ENCODE results near the gene TSPAN32.

DNA sequence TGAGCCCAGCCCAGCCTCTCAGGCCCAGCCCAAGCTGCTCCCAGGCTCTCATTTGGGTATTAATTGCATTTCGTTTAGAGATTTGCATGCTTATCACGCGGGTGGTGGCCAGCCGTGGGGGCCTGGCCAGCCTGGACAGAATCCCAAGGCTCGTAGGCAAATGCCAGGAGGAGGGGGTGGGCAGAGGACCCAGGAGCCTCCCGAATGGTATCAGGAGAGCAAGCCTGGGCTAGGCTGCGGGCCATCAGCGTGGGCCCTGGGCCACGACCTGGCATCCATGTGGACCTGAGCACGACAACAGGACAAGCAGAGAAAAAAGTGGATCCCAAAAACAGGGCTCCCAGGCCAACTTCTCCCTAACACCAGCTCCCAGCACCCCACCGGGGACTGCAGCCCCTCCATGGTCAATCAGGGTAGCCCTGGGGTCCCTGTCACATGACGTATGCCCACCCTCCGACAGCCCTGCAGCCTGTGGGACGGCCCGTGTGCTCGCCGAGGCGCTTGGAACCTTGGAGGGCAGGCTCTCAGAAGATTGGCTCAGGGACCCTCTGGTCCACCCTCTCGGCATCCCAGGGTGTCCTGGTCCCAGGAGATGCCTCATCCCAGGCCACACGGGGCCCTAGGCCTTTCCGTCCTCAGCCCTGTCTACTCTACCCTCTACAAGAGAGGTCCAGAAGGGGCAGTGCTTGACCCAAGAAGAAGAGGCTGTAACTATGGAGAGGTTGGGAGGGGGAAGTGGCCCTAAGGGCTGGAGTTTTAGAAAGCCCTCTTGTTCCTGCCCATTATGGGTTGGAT lies 40.2 kb upstream of the TSPAN32 start:
- TF ChIP-seq, protein P1, sequence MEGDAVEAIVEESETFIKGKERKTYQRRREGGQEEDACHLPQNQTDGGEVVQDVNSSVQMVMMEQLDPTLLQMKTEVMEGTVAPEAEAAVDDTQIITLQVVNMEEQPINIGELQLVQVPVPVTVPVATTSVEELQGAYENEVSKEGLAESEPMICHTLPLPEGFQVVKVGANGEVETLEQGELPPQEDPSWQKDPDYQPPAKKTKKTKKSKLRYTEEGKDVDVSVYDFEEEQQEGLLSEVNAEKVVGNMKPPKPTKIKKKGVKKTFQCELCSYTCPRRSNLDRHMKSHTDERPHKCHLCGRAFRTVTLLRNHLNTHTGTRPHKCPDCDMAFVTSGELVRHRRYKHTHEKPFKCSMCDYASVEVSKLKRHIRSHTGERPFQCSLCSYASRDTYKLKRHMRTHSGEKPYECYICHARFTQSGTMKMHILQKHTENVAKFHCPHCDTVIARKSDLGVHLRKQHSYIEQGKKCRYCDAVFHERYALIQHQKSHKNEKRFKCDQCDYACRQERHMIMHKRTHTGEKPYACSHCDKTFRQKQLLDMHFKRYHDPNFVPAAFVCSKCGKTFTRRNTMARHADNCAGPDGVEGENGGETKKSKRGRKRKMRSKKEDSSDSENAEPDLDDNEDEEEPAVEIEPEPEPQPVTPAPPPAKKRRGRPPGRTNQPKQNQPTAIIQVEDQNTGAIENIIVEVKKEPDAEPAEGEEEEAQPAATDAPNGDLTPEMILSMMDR (IDR thresholded peaks at IDR 0.05; ENCODE audit: borderline replicate concordance, extremely low read depth, low read length, poor library complexity, severe bottlenecking): no peak
- no peak for TF ChIP-seq EZH2 (IDR thresholded peaks at IDR 0.05; ENCODE audit: borderline replicate concordance, low read depth, low read length, severe bottlenecking)
